CD4-positive, CD25-positive, alpha-beta regulatory T cell (primary cell): ENCODE results near the gene RPS19BP1. TPM values are rescaled to one million over a fixed set of nuclear protein-coding genes. Genes with fewer than 3 reads are reported as not detected.
A peak's percentile ranks its signal among the peaks of the same experiment; 100 is the strongest.
"Not testable (repeated sequence)": the region's sequence is repeated elsewhere in the genome, so short reads cannot be mapped to it uniquely, and the experiment has no call there.

Experiments used
- ATAC-seq, 2 donors: fragments of 150-1000 bp; cut with Tn5 transposase; one replicate each; pipeline ENCODE4 v1.10.0; 2021; ENCODE audit warnings: low read depth in 2 of 2, moderate number of reproducible peaks in 2 of 2, moderate library complexity in 1 of 2
- DNase-seq, 3 donors: peaks; one replicate each; pipeline versions ENCODE4 v3.0.0 to v3.0.0-alpha.2; 2012 to 2022; ENCODE audit warnings: mixed read lengths in 1 of 3
- H3K27ac ChIP-seq: one replicate; pipeline ENCODE4 v1.7.0; 2013; ENCODE audit warnings: mild to moderate bottlenecking, low read length; ENCODE audit not compliant: insufficient read depth, poor library complexity, severe bottlenecking
- H3K27me3 ChIP-seq: one replicate; pipeline ENCODE4 v1.7.0; 2013; ENCODE audit warnings: low read length; ENCODE audit not compliant: control insufficient read depth, insufficient read depth
- H3K36me3 ChIP-seq: one replicate; pipeline ENCODE4 v1.7.0; 2013; ENCODE audit warnings: mild to moderate bottlenecking, low read length, moderate library complexity; ENCODE audit not compliant: control insufficient read depth, insufficient read depth
- H3K4me1 ChIP-seq: 2 replicates; pipeline ENCODE4 v1.7.0; 2013; ENCODE audit warnings: mild to moderate bottlenecking, low read length; ENCODE audit not compliant: insufficient read depth, control insufficient read depth, poor library complexity, severe bottlenecking
- H3K4me3 ChIP-seq: one replicate; pipeline ENCODE4 v1.7.0; 2013; ENCODE audit warnings: low read depth, mild to moderate bottlenecking, low read length, moderate library complexity
- H3K9me3 ChIP-seq, 2 experiments: 1 replicate in 1 of 2; 2 replicates in 1 of 2; pipeline ENCODE4 v1.7.0; 2013; ENCODE audit warnings: low read length in 2 of 2, mild to moderate bottlenecking in 1 of 2, moderate library complexity in 1 of 2; ENCODE audit not compliant: control insufficient read depth in 2 of 2
- H3K27ac Mint-ChIP-seq, 3 donors: one replicate each; pipeline ENCODE4 v1.8.0; 2020 to 2022; ENCODE audit warnings: mild to moderate bottlenecking in 3 of 3, mixed read lengths in 3 of 3, moderate library complexity in 2 of 3
- H3K27me3 Mint-ChIP-seq: one replicate; pipeline ENCODE4 v1.8.0; 2022; ENCODE audit warnings: mild to moderate bottlenecking, mixed read lengths
- H3K36me3 Mint-ChIP-seq: one replicate; pipeline ENCODE4 v1.8.0; 2020; ENCODE audit warnings: mixed read lengths
- H3K4me1 Mint-ChIP-seq, 4 donors: one replicate each; pipeline ENCODE4 v1.8.0; 2020 to 2022; ENCODE audit warnings: mixed read lengths in 4 of 4, mild to moderate bottlenecking in 1 of 4
- H3K4me3 Mint-ChIP-seq, 4 donors: one replicate each; pipeline ENCODE4 v1.8.0; 2020 to 2022; ENCODE audit warnings: mild to moderate bottlenecking in 4 of 4, mixed read lengths in 4 of 4, moderate library complexity in 3 of 4
- H3K9me3 Mint-ChIP-seq, 7 donors: one replicate each; pipeline ENCODE4 v1.8.0; 2020 to 2022; ENCODE audit warnings: mixed read lengths in 7 of 7, mild to moderate bottlenecking in 3 of 7, moderate library complexity in 2 of 7
- polyA plus RNA-seq, 4 donors: library from polyadenylated mRNA; unstranded; fragments of 300-500 nt; fragmentation: Illumina TruSeq; gene quantifications; one replicate each; pipeline ENCODE4 v1.2.3, GENCODE V29; 2021
- total RNA-seq: library from RNA; stranded (reverse); gene quantifications from one replicate; pipeline ENCODE4 v1.2.3, GENCODE V29; 2022

RPS19BP1 gene
- total and polyA plus RNA-seq, 5 donors from 2014 or later = 42.9 to 117 (median 105) TPM

DNA sequence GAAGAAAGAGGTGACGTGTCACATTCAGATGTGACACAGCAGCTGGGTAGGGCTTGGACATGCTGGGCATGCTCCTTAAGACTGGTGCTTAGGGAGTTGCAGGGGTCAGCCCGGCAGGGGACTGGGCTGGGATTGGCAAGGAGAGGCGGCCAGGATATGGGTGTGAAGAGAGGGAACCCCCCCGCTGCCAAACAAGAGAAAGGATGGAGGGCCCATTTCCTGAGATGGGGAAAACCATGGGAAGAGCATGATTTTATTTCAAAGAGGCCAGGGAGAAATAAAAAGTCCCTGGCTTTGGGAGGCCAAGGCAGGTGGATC, 6.9 kb downstream of the RPS19BP1 start:
- Histone ChIP-seq H3K36me3 (peaks cover 45% of the 10 kb centered on the region), H3K27ac (no peak overlapping the region)
- no peak for DNase-seq

DNA sequence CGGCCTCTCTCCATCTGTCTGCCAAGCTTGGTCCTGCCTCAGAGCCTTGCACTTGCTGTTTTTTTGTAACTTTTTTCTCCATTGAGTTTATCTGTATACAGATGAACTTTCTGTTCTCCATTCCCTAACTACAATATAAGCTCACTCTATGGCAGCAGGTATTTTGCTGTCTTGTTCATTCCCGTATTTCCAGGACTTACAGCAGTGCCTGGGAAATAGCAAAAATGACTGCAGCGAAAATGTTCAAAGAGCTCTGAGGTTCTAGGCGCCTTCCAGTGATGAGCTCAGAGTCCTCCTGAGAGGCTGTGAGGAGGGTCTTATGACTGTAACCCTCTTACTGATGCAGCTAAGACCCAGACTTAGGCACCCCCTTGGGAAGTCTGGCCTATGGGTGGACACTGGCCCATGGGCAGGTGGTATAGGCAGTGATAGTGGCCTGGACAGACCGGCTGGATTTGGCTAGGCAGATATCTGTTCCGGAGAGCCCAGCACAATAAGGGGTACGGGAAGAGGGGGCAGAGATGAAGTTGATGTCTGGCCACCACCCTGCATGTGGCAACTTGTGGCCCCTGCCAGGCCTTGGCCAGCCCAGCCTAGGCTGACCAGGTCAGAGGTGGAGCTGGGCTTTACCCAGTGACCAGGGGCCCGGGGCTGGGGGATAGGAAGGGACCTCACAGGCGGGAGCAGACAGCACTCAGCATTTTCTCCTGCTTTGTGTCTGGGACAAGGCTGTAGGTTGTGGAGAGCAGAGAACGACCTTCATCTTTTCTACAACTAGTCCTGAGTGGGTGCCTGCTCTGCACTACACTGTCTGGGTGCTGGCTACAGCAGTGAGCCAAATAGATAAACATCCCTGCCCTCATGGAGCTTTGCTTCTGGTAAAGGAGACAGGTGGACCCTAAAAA, 7.5 kb downstream of the RPS19BP1 start:
- no peak overlapping the region for H3K4me3 ChIP-seq
- Mint-ChIP-seq H3K27me3 (peaks cover 4% of the 10 kb centered on the region), H3K9me3 (peaks cover 0 to 8% (median 0%) of the 10 kb centered on the region in 7 donors), H3K4me3 (peak overlapping the region; percentile 20 to 61 (median 41)), H3K4me1 (peaks cover 6 to 87% (median 52%) of the 10 kb centered on the region in 4 donors), H3K36me3 (peaks cover 25% of the 10 kb centered on the region), H3K27ac (peak overlapping the region; percentile 58 to 72 (median 72))
- H3K4me1 ChIP-seq = peaks cover 76% of the 10 kb centered on the region
- no peak for DNase-seq
- H3K27ac ChIP-seq = peak overlapping the region; percentile 45
- H3K36me3 ChIP-seq = peaks cover 41% of the 10 kb centered on the region
- H3K27me3 ChIP-seq = no peaks in the 10 kb centered on the region
- no peak for ATAC-seq
- H3K9me3 ChIP-seq = no peaks in the 10 kb centered on the region

More for the DNA sequence above, 6.9 kb downstream of the RPS19BP1 start:
- peak overlapping the region; percentile 48 to 64 (median 59) for H3K4me3 Mint-ChIP-seq
- peak overlapping the region; percentile 58 to 72 (median 72) for H3K27ac Mint-ChIP-seq
- H3K27me3 Mint-ChIP-seq = no peaks in the 10 kb centered on the region
- Histone ChIP-seq H3K4me3 (no peak overlapping the region), H3K27me3 (no peaks in the 10 kb centered on the region), H3K9me3 (no peaks in the 10 kb centered on the region), H3K4me1 (peaks cover 82% of the 10 kb centered on the region)
- peaks cover 6 to 88% (median 55%) of the 10 kb centered on the region in 4 donors for H3K4me1 Mint-ChIP-seq
- H3K36me3 Mint-ChIP-seq = peaks cover 21% of the 10 kb centered on the region
- peaks cover 0 to 7% (median 0%) of the 10 kb centered on the region in 7 donors for H3K9me3 Mint-ChIP-seq
- ATAC-seq = no peak

DNA sequence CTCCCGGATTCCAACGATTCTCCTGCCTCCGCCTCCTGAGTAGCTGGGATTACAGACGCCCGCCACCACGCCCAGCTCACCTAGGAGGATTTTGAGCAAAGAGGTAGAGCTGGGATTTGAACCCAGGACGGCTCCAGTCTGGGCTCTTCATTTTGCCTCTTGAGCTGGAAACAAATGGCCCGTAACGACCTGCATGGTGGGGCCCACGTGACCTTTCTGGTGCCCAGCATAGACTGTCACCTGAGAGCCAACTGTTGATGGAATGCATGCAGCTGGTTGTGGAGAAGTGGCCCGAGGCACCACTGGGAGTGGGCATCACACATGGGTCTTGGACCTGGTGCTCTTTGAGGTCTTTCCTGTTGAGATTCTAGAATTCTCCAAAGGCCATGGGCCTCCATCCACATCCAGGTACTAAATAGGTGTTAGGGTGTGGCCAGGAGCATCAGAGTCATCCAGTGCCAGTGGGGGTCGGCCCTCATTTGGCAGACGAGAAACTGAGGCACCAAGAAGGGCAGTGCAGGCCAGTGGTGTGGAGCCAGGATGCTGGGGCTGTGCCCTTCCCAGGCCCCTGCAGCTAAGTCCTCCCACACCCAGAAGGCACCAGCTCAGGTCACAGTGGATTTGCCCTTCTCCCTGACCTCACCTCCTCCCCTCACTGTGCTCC, 8.3 kb downstream of the RPS19BP1 start:
- Mint-ChIP-seq H3K4me3 (peak overlapping the region; percentile 35 to 80 (median 48)), H3K27ac (peak overlapping the region; percentile 32 to 52 (median 44)), H3K9me3 (peaks cover 0 to 8% (median 0%) of the 10 kb centered on the region in 7 donors), H3K4me1 (peaks cover 6 to 82% (median 50%) of the 10 kb centered on the region in 4 donors), H3K27me3 (peaks cover 6% of the 10 kb centered on the region), H3K36me3 (peaks cover 23% of the 10 kb centered on the region)
- ATAC-seq (no peak), DNase-seq (no peak)
- H3K27ac ChIP-seq = peak overlapping the region; percentile 45
- peaks cover 72% of the 10 kb centered on the region for H3K4me1 ChIP-seq
- H3K36me3 ChIP-seq = peaks cover 37% of the 10 kb centered on the region
- H3K9me3 ChIP-seq = no peaks in the 10 kb centered on the region
- no peak overlapping the region for H3K4me3 ChIP-seq
- H3K27me3 ChIP-seq = no peaks in the 10 kb centered on the region

DNA sequence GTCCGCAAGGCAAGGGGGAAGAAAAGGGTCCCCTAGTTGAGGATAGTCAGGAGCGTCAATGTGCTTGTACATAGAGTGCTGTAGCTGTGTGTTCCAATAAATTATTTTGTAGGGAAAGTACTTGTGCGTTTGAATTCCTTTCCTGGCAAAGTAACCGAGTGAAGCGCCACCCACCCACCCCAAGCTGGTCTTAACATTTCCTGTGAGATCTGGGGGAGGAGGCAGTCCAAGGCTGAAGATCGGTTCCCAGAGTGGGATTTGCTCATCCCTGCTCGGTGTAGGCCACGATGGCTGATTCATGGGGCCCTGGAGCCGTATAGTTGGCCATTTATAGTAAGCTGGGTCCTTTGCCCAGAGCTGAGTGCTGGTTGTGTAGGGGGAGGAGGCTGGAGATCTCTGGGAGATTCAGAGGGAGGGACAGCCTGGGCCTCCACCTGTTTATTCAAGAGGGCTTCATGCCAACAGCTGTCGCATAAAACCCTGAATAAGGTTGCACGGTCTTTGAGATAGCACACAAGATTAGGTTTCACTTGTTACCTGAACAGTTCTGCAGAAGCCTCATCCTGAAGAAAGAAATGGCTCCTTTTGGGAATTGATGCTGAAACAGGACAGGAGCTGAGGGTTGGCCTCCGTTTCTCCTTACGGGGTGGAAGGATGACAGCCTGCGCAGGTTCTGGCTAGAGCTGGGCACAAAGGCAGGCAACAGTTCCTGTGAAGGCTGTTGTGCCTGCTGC, 9.8 kb downstream of the RPS19BP1 start:
- peaks cover 23% of the 10 kb centered on the region for H3K36me3 Mint-ChIP-seq
- peaks cover 6 to 75% (median 46%) of the 10 kb centered on the region in 4 donors for H3K4me1 Mint-ChIP-seq
- H3K9me3 Mint-ChIP-seq = peaks cover 0 to 6% (median 0%) of the 10 kb centered on the region in 7 donors
- Histone ChIP-seq H3K27ac (no peak overlapping the region), H3K4me1 (peaks cover 62% of the 10 kb centered on the region), H3K4me3 (peak overlapping the region; percentile 92), H3K27me3 (no peaks in the 10 kb centered on the region), H3K36me3 (peaks cover 32% of the 10 kb centered on the region), H3K9me3 (no peaks in the 10 kb centered on the region)
- ATAC-seq = no peak
- peak in 1 of 3 donors; percentile 39 for DNase-seq
- H3K27ac Mint-ChIP-seq = peak overlapping the region; percentile 88 to 99 (median 97)
- peak overlapping the region; percentile 91 to 96 (median 96) for H3K4me3 Mint-ChIP-seq
- peaks cover 6% of the 10 kb centered on the region for H3K27me3 Mint-ChIP-seq

DNA sequence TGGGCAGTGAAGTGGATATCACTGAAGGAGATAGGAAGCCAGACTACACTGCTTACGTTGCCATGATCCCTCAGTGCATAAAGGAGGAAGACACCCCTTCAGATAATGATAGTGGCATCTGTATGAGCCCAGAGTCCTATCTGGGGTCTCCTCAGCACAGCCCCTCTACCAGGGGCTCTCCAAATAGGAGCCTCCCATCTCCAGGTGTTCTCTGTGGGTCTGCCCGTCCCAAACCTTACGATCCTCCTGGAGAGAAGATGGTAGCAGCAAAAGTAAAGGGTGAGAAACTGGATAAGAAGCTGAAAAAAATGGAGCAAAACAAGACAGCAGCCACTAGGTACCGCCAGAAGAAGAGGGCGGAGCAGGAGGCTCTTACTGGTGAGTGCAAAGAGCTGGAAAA, 10.5 kb downstream of the RPS19BP1 start:
- H3K27me3 Mint-ChIP-seq, H3K9me3 Mint-ChIP-seq, H3K9me3 ChIP-seq, ATAC-seq, H3K27me3 ChIP-seq, DNase-seq: not testable (repeated sequence)
- Mint-ChIP-seq H3K4me3 (peak overlapping the region; percentile 91 to 96 (median 96)), H3K4me1 (peaks cover 6 to 69% (median 41%) of the 10 kb centered on the region in 4 donors), H3K36me3 (peaks cover 23% of the 10 kb centered on the region), H3K27ac (peak overlapping the region; percentile 88 to 99 (median 97))
- H3K4me3 ChIP-seq = peak overlapping the region; percentile 92
- peaks cover 32% of the 10 kb centered on the region for H3K36me3 ChIP-seq
- peak overlapping the region; percentile 88 for H3K27ac ChIP-seq
- H3K4me1 ChIP-seq = peaks cover 56% of the 10 kb centered on the region

DNA sequence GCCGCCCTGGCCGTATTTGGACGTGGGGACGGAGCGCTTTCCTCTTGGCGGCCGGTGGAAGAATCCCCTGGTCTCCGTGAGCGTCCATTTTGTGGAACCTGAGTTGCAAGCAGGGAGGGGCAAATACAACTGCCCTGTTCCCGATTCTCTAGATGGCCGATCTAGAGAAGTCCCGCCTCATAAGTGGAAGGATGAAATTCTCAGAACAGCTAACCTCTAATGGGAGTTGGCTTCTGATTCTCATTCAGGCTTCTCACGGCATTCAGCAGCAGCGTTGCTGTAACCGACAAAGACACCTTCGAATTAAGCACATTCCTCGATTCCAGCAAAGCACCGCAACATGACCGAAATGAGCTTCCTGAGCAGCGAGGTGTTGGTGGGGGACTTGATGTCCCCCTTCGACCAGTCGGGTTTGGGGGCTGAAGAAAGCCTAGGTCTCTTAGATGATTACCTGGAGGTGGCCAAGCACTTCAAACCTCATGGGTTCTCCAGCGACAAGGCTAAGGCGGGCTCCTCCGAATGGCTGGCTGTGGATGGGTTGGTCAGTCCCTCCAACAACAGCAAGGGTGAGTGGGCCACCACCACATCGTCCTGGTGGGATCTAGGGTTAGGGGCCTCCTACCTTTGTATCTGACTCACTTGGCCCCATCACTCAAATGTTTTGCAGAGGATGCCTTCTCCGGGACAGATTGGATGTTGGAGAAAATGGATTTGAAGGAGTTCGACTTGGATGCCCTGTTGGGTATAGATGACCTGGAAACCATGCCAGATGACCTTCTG, 11.3 kb downstream of the RPS19BP1 start:
- Histone ChIP-seq H3K4me1 (peaks cover 49% of the 10 kb centered on the region), H3K36me3 (peaks cover 36% of the 10 kb centered on the region), H3K27ac (peak overlapping the region; percentile 88), H3K4me3 (peak overlapping the region; percentile 92)
- DNase-seq, H3K27me3 ChIP-seq, H3K27me3 Mint-ChIP-seq, H3K9me3 Mint-ChIP-seq, H3K9me3 ChIP-seq, ATAC-seq: not testable (repeated sequence)
- H3K4me1 Mint-ChIP-seq = peaks cover 6 to 63% (median 39%) of the 10 kb centered on the region in 4 donors
- peak overlapping the region; percentile 97 to 99 (median 99) for H3K27ac Mint-ChIP-seq
- H3K36me3 Mint-ChIP-seq = peaks cover 23% of the 10 kb centered on the region
- peak overlapping the region; percentile 91 to 96 (median 96) for H3K4me3 Mint-ChIP-seq
